Sigmoid colon (tissue), 7 donors: ENCODE results near the gene SHISA6. TPM values are rescaled to one million over a fixed set of nuclear protein-coding genes. Genes with fewer than 3 reads are reported as not detected.

Source experiments
- DNase-seq: peaks from one replicate; pipeline ENCODE4 v3.0.0-alpha.2; 2019
- H3K27ac ChIP-seq, 4 donors: fragments of 200-600 bp; sonication (generic); one replicate each; pipeline ENCODE4 v1.5.1; 2016 to 2019; ENCODE audit warnings: mild to moderate bottlenecking in 1 of 4
- H3K27me3 ChIP-seq, 3 donors: fragments of 200-600 bp; sonication (generic); one replicate each; pipeline ENCODE4 v1.5.1; 2019; ENCODE audit warnings: mild to moderate bottlenecking in 1 of 3
- H3K36me3 ChIP-seq, 4 donors: fragments of 200-600 bp; sonication (generic); one replicate each; pipeline ENCODE4 v1.5.1; 2016 to 2019
- H3K4me1 ChIP-seq, 4 donors: fragments of 200-600 bp; sonication (generic); one replicate each; pipeline ENCODE4 v1.5.1; 2017 to 2019
- H3K4me3 ChIP-seq, 4 donors: fragments of 200-600 bp; sonication (generic); one replicate each; pipeline ENCODE4 v1.5.1; 2017 to 2019; ENCODE audit warnings: mild to moderate bottlenecking in 2 of 4, moderate library complexity in 1 of 4
- H3K9me3 ChIP-seq, 4 donors: fragments of 200-600 bp in 3 of 4; sonication (generic) in 3 of 4; one replicate each; pipeline versions ENCODE4 v1.5.1 to v1.6.1; 2013 to 2019
- CTCF ChIP-seq, 4 experiments: fragments of 450-650 bp in 3 of 4; fragments of 200-600 bp in 1 of 4; IDR thresholded peaks; one replicate each; pipeline ENCODE4 v1.5.1; 2016 to 2019; ENCODE audit warnings: antibody characterized with exemption in 4 of 4, mild to moderate bottlenecking in 3 of 4, moderate library complexity in 2 of 4
- EP300 ChIP-seq, 4 donors: sonication (generic); formaldehyde crosslinking; IDR thresholded peaks; one replicate each; pipeline ENCODE4 v1.6.1; 2017; ENCODE audit warnings: antibody characterized with exemption in 4 of 4
- POLR2A ChIP-seq, 2 donors: fragments of 450-650 bp; IDR thresholded peaks; one replicate each; pipeline ENCODE4 v1.6.1; 2016; ENCODE audit warnings: antibody characterized with exemption in 2 of 2, mild to moderate bottlenecking in 2 of 2, moderate library complexity in 2 of 2
- POLR2AphosphoS5 ChIP-seq, 4 donors: sonication (generic); formaldehyde crosslinking; IDR thresholded peaks; one replicate each; pipeline ENCODE4 v1.6.1; 2017; ENCODE audit warnings: antibody characterized with exemption in 4 of 4
- WGBS, 2 donors: extraction: QIAGEN DNeasy Blood & Tissue Kit; methylation state at CpG; one replicate each; pipeline ENCODE4 v1.1.7; 2013; 5-methylcytosine and 5-hydroxymethylcytosine counted together
- intact Hi-C: fragments of 100-400 bp; cut with DNase I; formaldehyde crosslinking; loops from one replicate; pipeline ENCODE4 v1.15.1; 2023
- polyA plus RNA-seq, 3 donors: library from polyadenylated mRNA; stranded (reverse); fragments of 200-250 nt; gene quantifications; one replicate each; pipeline ENCODE4 v1.2.3, GENCODE V29; 2013
- total RNA-seq, 4 donors: library from RNA; depleted of rRNA; stranded (reverse); fragments of >200 nt; gene quantifications; one replicate each; pipeline ENCODE4 v1.1.0, GENCODE V29; 2016
- donor health status: healthy with polysubstance abuse.
- donor health status: Bipolar disorder and iron deficiency.
- donor health status: healthy.

SHISA6 gene
- total and polyA plus RNA-seq, 7 donors, result under 0.01 to 1.1 (median 0.38) TPM; not detected in 1

GRCh38 chr17:11242411-11242810 lies 1.4 kb downstream of the SHISA6 start:
- no peak overlapping the region for H3K27ac ChIP-seq
- 54 to 82% methylated on average over 9 of the region's 9 CpGs for WGBS, 2 donors
- H3K4me3 ChIP-seq, result peak overlapping the region in 1 of 4 donors; percentile 10
- no peaks in the 10 kb centered on the region for H3K9me3 ChIP-seq
- DNase-seq, result no peak
- H3K36me3 ChIP-seq, result no peaks in the 10 kb centered on the region
- H3K27me3 ChIP-seq, result peaks cover 14 to 76% (median 46%) of the 10 kb centered on the region in 3 donors
- peaks cover 0 to 13% (median 10%) of the 10 kb centered on the region in 4 donors for H3K4me1 ChIP-seq
- intact Hi-C loops, result no loop called here
- TF ChIP-seq CTCF (IDR thresholded peaks at IDR 0.05) (no peak), POLR2A (IDR thresholded peaks at IDR 0.05) (no peak), POLR2AphosphoS5 (IDR thresholded peaks at IDR 0.05) (no peak), EP300 (IDR thresholded peaks at IDR 0.05) (no peak)

GRCh38 chr17:11244776-11245175 lies 3.8 kb downstream of the SHISA6 start:
- Histone ChIP-seq H3K9me3 (no peaks in the 10 kb centered on the region), H3K27me3 (peaks cover 14 to 53% (median 43%) of the 10 kb centered on the region in 3 donors), H3K4me1 (peaks cover 0 to 11% (median 8%) of the 10 kb centered on the region in 4 donors), H3K27ac (no peak overlapping the region), H3K4me3 (no peak overlapping the region), H3K36me3 (no peaks in the 10 kb centered on the region)
- no peak for TF ChIP-seq POLR2AphosphoS5 (IDR thresholded peaks at IDR 0.05)
- TF ChIP-seq POLR2A (IDR thresholded peaks at IDR 0.05), result no peak
- TF ChIP-seq EP300 (IDR thresholded peaks at IDR 0.05), result no peak
- no peak for TF ChIP-seq CTCF (IDR thresholded peaks at IDR 0.05)
- WGBS, 2 donors, result 56 to 81% methylated on average over 6 of the region's 6 CpGs
- intact Hi-C loops, result no loop called here
- DNase-seq, result no peak

- H3K9me3 ChIP-seq, result no peaks in the 10 kb centered on the region
- no peak overlapping the region for H3K4me3 ChIP-seq
- intact Hi-C loops, result no loop called here
- peaks cover 14 to 48% (median 39%) of the 10 kb centered on the region in 3 donors for H3K27me3 ChIP-seq
- no peak for DNase-seq
- no peaks in the 10 kb centered on the region for H3K36me3 ChIP-seq
- no peak for TF ChIP-seq POLR2A (IDR thresholded peaks at IDR 0.05)
- TF ChIP-seq EP300 (IDR thresholded peaks at IDR 0.05), result no peak
- TF ChIP-seq CTCF (IDR thresholded peaks at IDR 0.05), result no peak
- no peak for TF ChIP-seq POLR2AphosphoS5 (IDR thresholded peaks at IDR 0.05)
- H3K4me1 ChIP-seq, result peaks cover 0 to 7% (median 5%) of the 10 kb centered on the region in 4 donors
- no peak overlapping the region for H3K27ac ChIP-seq
- 57 to 86% methylated on average over 7 of the region's 7 CpGs for WGBS, 2 donors
Measured at GRCh38 chr17:11245187-11245586, 4.2 kb downstream of the SHISA6 start.

GRCh38 chr17:11245791-11246190 lies 4.8 kb downstream of the SHISA6 start:
- H3K4me3 ChIP-seq, result no peak overlapping the region
- peaks cover 0 to 1% (median under 1%) of the 10 kb centered on the region in 4 donors for H3K4me1 ChIP-seq
- intact Hi-C loops, result no loop called here
- no peaks in the 10 kb centered on the region for H3K36me3 ChIP-seq
- TF ChIP-seq POLR2AphosphoS5 (IDR thresholded peaks at IDR 0.05) (no peak), POLR2A (IDR thresholded peaks at IDR 0.05) (no peak), EP300 (IDR thresholded peaks at IDR 0.05) (no peak), CTCF (IDR thresholded peaks at IDR 0.05) (no peak)
- peaks cover 8 to 42% (median 33%) of the 10 kb centered on the region in 3 donors for H3K27me3 ChIP-seq
- no peak overlapping the region for H3K27ac ChIP-seq
- DNase-seq, result no peak
- no peaks in the 10 kb centered on the region for H3K9me3 ChIP-seq
- 84 to 87% methylated on average over 3 of the region's 3 CpGs for WGBS, 2 donors

- Histone ChIP-seq H3K27ac (no peak overlapping the region), H3K4me1 (no peaks in the 10 kb centered on the region), H3K9me3 (no peaks in the 10 kb centered on the region), H3K4me3 (no peak overlapping the region), H3K27me3 (peaks cover 0 to 7% (median 0%) of the 10 kb centered on the region in 3 donors), H3K36me3 (no peaks in the 10 kb centered on the region)
- WGBS, 2 donors, result 88 to 89% methylated on average over 7 of the region's 7 CpGs
- no peak for DNase-seq
- intact Hi-C loops, result no loop called here
- TF ChIP-seq CTCF (IDR thresholded peaks at IDR 0.05) (no peak), POLR2AphosphoS5 (IDR thresholded peaks at IDR 0.05) (no peak), EP300 (IDR thresholded peaks at IDR 0.05) (no peak), POLR2A (IDR thresholded peaks at IDR 0.05) (no peak)
Measured at GRCh38 chr17:11250161-11250560, 9.1 kb downstream of the SHISA6 start.
